PFSK-1 (cell line): Measurements from ENCODE around the gene PCSK2.

Experiments used
- FOXP2 ChIP-seq: optimal IDR thresholded peaks from 2 replicates; pipeline ENCODE3; 2011; ENCODE audit warnings: borderline replicate concordance, control low read depth, inconsistent platforms; ENCODE audit not compliant: insufficient read depth; ENCODE audit errors: extremely low read length, extremely low read depth
- POLR2AphosphoS5 ChIP-seq: IDR thresholded peaks from 2 replicates; pipeline ENCODE4 v1.6.1; 2012; ENCODE audit warnings: low read depth, mild to moderate bottlenecking, control low read depth, low read length, moderate library complexity
- REST ChIP-seq, 2 experiments: IDR thresholded peaks; 2 replicates each; pipeline versions ENCODE4 v1.6.1 to v1.8.0; 2011 to 2012; ENCODE audit warnings: low read depth in 2 of 2, low read length in 2 of 2, control low read depth in 1 of 2, inconsistent platforms in 1 of 2, mild to moderate bottlenecking in 1 of 2, moderate library complexity in 1 of 2; ENCODE audit not compliant: insufficient read depth in 1 of 2
- SIN3A ChIP-seq: IDR thresholded peaks from 2 replicates; pipeline ENCODE4 v1.6.1; 2012; ENCODE audit warnings: mild to moderate bottlenecking, low read length, moderate library complexity, borderline replicate concordance; ENCODE audit not compliant: insufficient read depth
- TAF1 ChIP-seq: IDR thresholded peaks from 2 replicates; pipeline ENCODE4 v1.6.1; 2012; ENCODE audit warnings: low read length, control low read depth, borderline replicate concordance; ENCODE audit not compliant: insufficient read depth

PCSK2 gene

GRCh38 chr20:17504066-17504897, 277.4 kb downstream of the PCSK2 start:
- TF ChIP-seq FOXP2, result peak; percentile 52
- no peak for TF ChIP-seq POLR2AphosphoS5

- TF ChIP-seq FOXP2 (peak; percentile 62), SIN3A (no peak)
Measured at GRCh38 chr20:17504898-17505635, 278.2 kb downstream of the PCSK2 start.

- TF ChIP-seq REST (IDR thresholded peaks at IDR 0.05; ENCODE audit: insufficient read depth in 1 of 2, low read depth in 2 of 2, low read length in 2 of 2) (no peak), POLR2AphosphoS5 (no peak), TAF1 (no peak), FOXP2 (no peak), SIN3A (no peak)
Measured at GRCh38 chr20:17505636-17506517, 279.0 kb downstream of the PCSK2 start.

DNA sequence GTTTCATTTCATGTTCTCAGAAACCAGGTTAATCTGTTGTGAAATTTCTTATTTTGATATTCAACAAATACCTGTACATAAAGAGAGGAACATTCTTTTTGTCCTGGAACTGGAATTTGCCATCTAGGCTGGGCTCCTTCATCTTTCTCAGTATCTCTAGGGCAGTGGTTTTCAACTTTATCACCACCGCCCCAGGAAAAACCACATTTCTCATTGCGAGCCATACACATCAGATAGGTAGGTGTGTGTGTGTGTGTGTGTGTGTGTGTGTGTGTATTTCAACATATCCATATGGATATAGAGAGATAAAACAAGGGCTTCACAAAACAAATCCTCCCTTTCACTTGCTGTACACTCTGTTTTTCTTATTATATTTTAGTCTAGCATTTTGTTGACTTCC, 280.2 kb downstream of the PCSK2 start:
- TF ChIP-seq POLR2AphosphoS5 (no peak), REST (IDR thresholded peaks at IDR 0.05; ENCODE audit: insufficient read depth in 1 of 2, low read depth in 2 of 2, low read length in 2 of 2) (no peak)

- no peak for TF ChIP-seq REST (IDR thresholded peaks at IDR 0.05; ENCODE audit: insufficient read depth in 1 of 2, low read depth in 2 of 2, low read length in 2 of 2)
- TF ChIP-seq TAF1, result no peak
- TF ChIP-seq FOXP2, result no peak
- TF ChIP-seq SIN3A, result no peak
- TF ChIP-seq POLR2AphosphoS5, result no peak
Measured at GRCh38 chr20:17507531-17507930, 280.7 kb downstream of the PCSK2 start.

- TF ChIP-seq REST (IDR thresholded peaks at IDR 0.05; ENCODE audit: insufficient read depth in 1 of 2, low read depth in 2 of 2, low read length in 2 of 2), result no peak
- TF ChIP-seq TAF1, result no peak
- TF ChIP-seq SIN3A, result no peak
- no peak for TF ChIP-seq POLR2AphosphoS5
- TF ChIP-seq FOXP2, result no peak
Measured at GRCh38 chr20:17508756-17509155, 281.9 kb downstream of the PCSK2 start.
